Measurements from ENCODE around the gene UTP4. TPM values are rescaled to one million over a fixed set of nuclear protein-coding genes. Genes with fewer than 3 reads are reported as not detected.
"Not testable (repeated sequence)": the region's sequence is repeated elsewhere in the genome, so short reads cannot be mapped to it uniquely, and the experiment has no call there.

The UTP4 gene
- polyA plus RNA-seq, 1 experiment: 60.7 TPM

- no peak for DNase-seq (ENCODE audit: low read depth)
- peak; percentile 56 for TF ChIP-seq CTCF (IDR thresholded peaks at IDR 0.05; ENCODE audit: insufficient read depth, low read depth, low read length)
- H3K27me3 ChIP-seq (ENCODE audit: control insufficient read depth, insufficient read depth, low read length): no peaks in the 10 kb centered on the region
- CTCF ChIA-PET: interaction anchor here (0.6 to 16.2 kb wide), 27 partner anchors 9 to 603 kb away, joined by 3 to 146 read pairs (median 4); partner anchors contain the start of genes CHTF8, HAS3 and UTP4
- POLR2A ChIA-PET: interaction anchor here (0.6 kb wide), 1 partner anchor 171 kb away, joined by 3 read pairs; no protein-coding TSS in a partner anchor
- no peak overlapping the region for H3K4me3 ChIP-seq (ENCODE audit: low read depth, low read length)
- peaks cover 13% of the 10 kb centered on the region for H3K36me3 ChIP-seq (ENCODE audit: control insufficient read depth, insufficient read depth, low read length)
Measured at GRCh38 chr16:69123910-69124309, 8.5 kb upstream of the UTP4 start.

GRCh38 chr16:69124406-69124805 is 8.0 kb upstream of the UTP4 start:
- CTCF ChIA-PET: interaction anchor here (0.6 to 16.2 kb wide), 25 partner anchors 10 to 603 kb away, joined by 3 to 146 read pairs (median 4); partner anchors contain the start of gene HAS3
- DNase-seq (ENCODE audit: low read depth); H3K36me3 ChIP-seq (ENCODE audit: control insufficient read depth, insufficient read depth, low read length); H3K27me3 ChIP-seq (ENCODE audit: control insufficient read depth, insufficient read depth, low read length); H3K4me3 ChIP-seq (ENCODE audit: low read depth, low read length): not testable (repeated sequence)
- POLR2A ChIA-PET: interaction anchor here (0.6 kb wide), 1 partner anchor 172 kb away, joined by 3 read pairs; no protein-coding TSS in a partner anchor

GRCh38 chr16:69124961-69125360 is 7.5 kb upstream of the UTP4 start:
- H3K4me3 ChIP-seq (ENCODE audit: low read depth, low read length); H3K27me3 ChIP-seq (ENCODE audit: control insufficient read depth, insufficient read depth, low read length); POLR2A ChIA-PET; H3K36me3 ChIP-seq (ENCODE audit: control insufficient read depth, insufficient read depth, low read length); DNase-seq (ENCODE audit: low read depth): not testable (repeated sequence)
- CTCF ChIA-PET: interaction anchor here (0.8 to 16.2 kb wide), 17 partner anchors 11 to 604 kb away, joined by 3 to 146 read pairs (median 6); partner anchors contain the start of gene HAS3

- POLR2A ChIA-PET: no interaction called here
- no peaks in the 10 kb centered on the region for H3K27me3 ChIP-seq (ENCODE audit: control insufficient read depth, insufficient read depth, low read length)
- DNase-seq (ENCODE audit: low read depth): no peak
- CTCF ChIA-PET: interaction anchor here (3.6 to 16.2 kb wide), 2 partner anchors 12 to 227 kb away, joined by 34 to 146 read pairs; no protein-coding TSS in a partner anchor
- no peak overlapping the region for H3K4me3 ChIP-seq (ENCODE audit: low read depth, low read length)
- no peak for TF ChIP-seq CTCF (IDR thresholded peaks at IDR 0.05; ENCODE audit: insufficient read depth, low read depth, low read length)
- no peaks in the 10 kb centered on the region for H3K36me3 ChIP-seq (ENCODE audit: control insufficient read depth, insufficient read depth, low read length)
Measured at GRCh38 chr16:69126221-69126620, 6.2 kb upstream of the UTP4 start.

- POLR2A ChIA-PET; H3K27me3 ChIP-seq (ENCODE audit: control insufficient read depth, insufficient read depth, low read length); DNase-seq (ENCODE audit: low read depth); H3K4me3 ChIP-seq (ENCODE audit: low read depth, low read length); H3K36me3 ChIP-seq (ENCODE audit: control insufficient read depth, insufficient read depth, low read length): not testable (repeated sequence)
- CTCF ChIA-PET: interaction anchor here (16.2 kb wide), 1 partner anchor 227 kb away, joined by 146 read pairs; no protein-coding TSS in a partner anchor
Measured at GRCh38 chr16:69126801-69127200, 5.6 kb upstream of the UTP4 start.

- POLR2A ChIA-PET: interaction anchor here (0.6 kb wide), 1 partner anchor 144 kb away, joined by 3 read pairs; no protein-coding TSS in a partner anchor
- H3K27me3 ChIP-seq (ENCODE audit: control insufficient read depth, insufficient read depth, low read length): no peaks in the 10 kb centered on the region
- DNase-seq (ENCODE audit: low read depth): no peak
- no peak overlapping the region for H3K4me3 ChIP-seq (ENCODE audit: low read depth, low read length)
- TF ChIP-seq CTCF (IDR thresholded peaks at IDR 0.05; ENCODE audit: insufficient read depth, low read depth, low read length): no peak
- H3K36me3 ChIP-seq (ENCODE audit: control insufficient read depth, insufficient read depth, low read length): no peaks in the 10 kb centered on the region
- CTCF ChIA-PET: interaction anchor here (0.7 to 16.2 kb wide), 2 partner anchors 159 to 228 kb away, joined by 3 to 146 read pairs; no protein-coding TSS in a partner anchor
Measured at GRCh38 chr16:69127966-69128510, 4.4 kb upstream of the UTP4 start.

Measured in BJ (cell line).